Neural cell (in vitro differentiated cells): Measurements from ENCODE around the gene PFKP.

Source experiments
- CTCF ChIP-seq: fragments of 450-650 bp; IDR thresholded peaks from 2 replicates; pipeline ENCODE4 v1.5.1; 2014; ENCODE audit warnings: antibody characterized with exemption, mild to moderate bottlenecking, moderate library complexity; ENCODE audit not compliant: poor library complexity, severe bottlenecking
- EZH2 ChIP-seq: fragments of 200-600, 300-800 bp; shearing (Covaris generic), sonication (generic); IDR thresholded peaks from 2 replicates; pipeline ENCODE4 v1.6.1; 2014; ENCODE audit warnings: antibody characterized with exemption, low read length, borderline replicate concordance, mild to moderate bottlenecking; ENCODE audit not compliant: insufficient read depth, poor library complexity, severe bottlenecking
- MXI1 ChIP-seq: fragments of 450-650 bp; conservative IDR thresholded peaks from 2 replicates; pipeline ENCODE4 v1.6.1; 2014; ENCODE audit warnings: antibody characterized with exemption, mild to moderate bottlenecking; ENCODE audit not compliant: poor library complexity, severe bottlenecking
- POLR2AphosphoS5 ChIP-seq: IDR thresholded peaks from 2 replicates; pipeline ENCODE4 v1.6.1; 2012
- RAD21 ChIP-seq: fragments of 450-650 bp; conservative IDR thresholded peaks from 2 replicates; pipeline ENCODE4 v1.6.1; 2014; ENCODE audit warnings: antibody characterized with exemption, mild to moderate bottlenecking, moderate library complexity

- no peak for TF ChIP-seq CTCF
- TF ChIP-seq RAD21, result no peak
- no peak for TF ChIP-seq POLR2AphosphoS5
- TF ChIP-seq EZH2, result no peak
- TF ChIP-seq MXI1, result no peak
Observed at GRCh38 chr10:3067859-3068179, 471 bp downstream of the PFKP start.
